GM19043 (cell line): Measurements from ENCODE around the gene EMX2.

Source experiments
- ATAC-seq: cut with Tn5 transposase; IDR thresholded peaks from one replicate; pipeline ENCODE4 v1.9.1; 2021; ENCODE audit warnings: low read depth; ENCODE audit not compliant: unreplicated experiment

EMX2 gene

GRCh38 chr10:117543225-117544003 is 868 bp downstream of the EMX2 start:
- ATAC-seq = no peak

GRCh38 chr10:117544004-117544701 is 1.6 kb downstream of the EMX2 start:
- ATAC-seq = no peak

- ATAC-seq = no peak
Observed at GRCh38 chr10:117544711-117545140, 2.2 kb downstream of the EMX2 start.

- ATAC-seq = no peak
Observed at GRCh38 chr10:117545141-117546019, 2.8 kb downstream of the EMX2 start.

GRCh38 chr10:117546020-117546580 is 3.6 kb downstream of the EMX2 start:
- ATAC-seq = no peak

- ATAC-seq = no peak
Observed at GRCh38 chr10:117546581-117547015, 4.1 kb downstream of the EMX2 start.

- ATAC-seq = no peak
Observed at GRCh38 chr10:117547016-117547715, 4.6 kb downstream of the EMX2 start.

- ATAC-seq = no peak
Observed at GRCh38 chr10:117547716-117548668, 5.4 kb downstream of the EMX2 start.

- ATAC-seq = no peak
Observed at GRCh38 chr10:117549100-117549585, 6.6 kb downstream of the EMX2 start.

- ATAC-seq = no peak
Observed at GRCh38 chr10:117550076-117550475, 7.5 kb downstream of the EMX2 start.

- no peak for ATAC-seq
Observed at GRCh38 chr10:117550599-117551329, 8.2 kb downstream of the EMX2 start.

GRCh38 chr10:117551330-117552155 is 9.0 kb downstream of the EMX2 start:
- no peak for ATAC-seq

- ATAC-seq = no peak
Observed at GRCh38 chr10:117552156-117552631, 9.6 kb downstream of the EMX2 start.

- no peak for ATAC-seq
Observed at GRCh38 chr10:117552701-117553141, 10.2 kb downstream of the EMX2 start.

- no peak for ATAC-seq
Observed at GRCh38 chr10:117553142-117553814, 10.7 kb downstream of the EMX2 start.

- no peak for ATAC-seq
Observed at GRCh38 chr10:117553815-117554172, 11.2 kb downstream of the EMX2 start.
